ENCODE data around the gene C9orf152.
"Not testable (repeated sequence)": the region's sequence is repeated elsewhere in the genome, so short reads cannot be mapped to it uniquely, and the experiment has no call there.

C9orf152 gene

DNA sequence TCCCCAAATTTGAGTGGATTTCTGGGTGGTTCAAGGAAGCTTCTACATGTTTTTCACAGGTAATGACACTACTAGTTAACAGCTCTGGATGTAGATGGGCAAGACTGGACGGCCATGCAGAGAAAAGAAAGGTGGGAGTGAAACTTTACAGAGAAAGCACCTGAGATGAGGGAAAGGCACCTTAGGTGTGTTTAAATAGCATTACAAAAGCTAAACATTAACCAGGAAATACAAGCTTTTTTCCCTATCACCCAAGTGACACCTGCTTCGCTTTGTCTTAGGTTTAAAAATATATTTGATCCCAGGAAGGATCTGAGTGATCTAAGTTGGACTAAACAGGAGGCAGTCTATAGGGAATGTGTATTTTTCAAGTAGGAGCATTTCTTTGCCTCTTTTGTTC, 8.3 kb downstream of the C9orf152 start:
- no peak for TF ChIP-seq ZNF274 (IDR thresholded peaks at IDR 0.05; ENCODE audit: low read depth, low read length)
- no peak overlapping the region for H3K4me3 ChIP-seq (ENCODE audit: low read length)

DNA sequence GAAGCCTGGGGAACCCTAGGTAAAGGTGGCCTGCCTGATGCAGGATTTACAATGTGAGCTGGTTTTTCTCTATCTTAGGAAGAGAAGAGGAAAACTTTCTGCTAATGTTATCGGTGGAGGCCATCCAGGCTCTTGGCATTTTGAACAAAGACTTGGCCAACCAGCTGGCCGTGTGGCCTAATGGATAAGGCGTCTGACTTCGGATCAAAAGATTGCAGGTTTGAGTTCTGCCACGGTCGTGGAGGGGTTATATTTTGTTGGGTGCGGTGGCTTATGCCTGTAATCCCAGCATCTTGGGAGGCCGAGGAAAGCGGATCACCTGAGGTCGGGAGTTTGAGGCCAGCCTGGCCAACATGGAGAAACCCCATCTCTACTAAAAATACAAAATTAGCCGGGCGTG, 9.6 kb downstream of the C9orf152 start:
- H3K4me3 ChIP-seq (ENCODE audit: low read length): no peak overlapping the region
- TF ChIP-seq ZNF274 (IDR thresholded peaks at IDR 0.05; ENCODE audit: low read depth, low read length): no peak

GRCh38 chr9:110197330-110198187, 10.4 kb downstream of the C9orf152 start:
- H3K4me3 ChIP-seq (ENCODE audit: low read length): no peak overlapping the region
- TF ChIP-seq ZNF274 (IDR thresholded peaks at IDR 0.05; ENCODE audit: low read depth, low read length): no peak

DNA sequence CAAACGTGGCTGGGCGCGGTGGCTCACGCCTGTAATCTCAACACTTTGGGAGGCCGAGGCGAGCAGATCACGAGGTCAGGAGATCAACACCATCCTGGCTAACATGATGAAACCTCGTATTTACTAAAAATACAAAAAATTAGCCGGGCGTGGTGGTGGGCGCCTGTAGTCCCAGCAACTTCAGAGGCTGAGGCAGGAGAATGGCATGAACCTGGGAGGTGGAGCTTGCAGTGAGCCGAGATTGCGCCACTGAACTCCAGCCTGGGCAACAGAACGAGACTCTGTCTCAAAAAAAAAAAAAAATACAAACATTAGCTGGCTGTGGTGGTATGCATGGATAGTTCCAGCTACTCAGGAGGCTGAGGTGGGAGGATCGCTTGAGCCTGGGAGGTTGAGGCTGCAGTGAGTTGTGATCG, 11.9 kb downstream of the C9orf152 start:
- not testable (repeated sequence) for H3K4me3 ChIP-seq (ENCODE audit: low read length)

DNA sequence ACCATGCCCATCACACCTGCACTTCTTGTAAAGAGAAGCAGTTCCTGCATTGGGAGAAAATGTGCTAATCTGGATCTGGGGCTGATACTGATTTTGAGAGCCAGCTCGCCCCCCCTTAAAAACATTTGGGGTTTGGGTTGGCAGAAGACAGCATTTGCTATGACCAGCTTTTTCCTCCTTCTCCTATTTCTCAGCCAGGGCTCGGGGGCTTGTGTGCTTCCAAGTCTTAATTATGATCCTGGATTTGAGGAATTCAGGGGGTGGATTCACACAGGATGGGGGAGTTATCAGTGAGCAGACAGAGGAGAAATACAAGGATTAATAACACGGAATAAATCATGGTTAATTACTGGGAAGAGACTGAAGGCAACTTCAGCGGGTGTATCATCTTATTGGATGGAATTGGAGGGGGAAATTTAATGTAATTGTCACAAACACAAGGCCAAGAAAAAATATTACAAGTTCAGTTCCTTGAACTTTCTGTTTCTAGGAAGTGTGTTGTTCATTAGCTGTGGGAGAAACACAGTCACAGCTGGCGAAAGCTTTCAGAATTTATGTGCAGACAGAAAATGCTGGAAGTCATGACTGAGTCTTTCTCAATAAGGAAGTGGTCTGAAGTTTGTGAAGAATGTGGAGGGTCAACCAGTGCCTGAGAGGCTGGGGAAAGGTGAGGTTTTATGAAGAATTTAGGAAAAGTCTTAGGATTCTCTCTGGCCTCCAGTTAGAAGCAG, 15.3 kb downstream of the C9orf152 start:
- no peak for TF ChIP-seq ZNF274 (IDR thresholded peaks at IDR 0.05; ENCODE audit: low read depth, low read length)
- no peak overlapping the region for H3K4me3 ChIP-seq (ENCODE audit: low read length)

DNA sequence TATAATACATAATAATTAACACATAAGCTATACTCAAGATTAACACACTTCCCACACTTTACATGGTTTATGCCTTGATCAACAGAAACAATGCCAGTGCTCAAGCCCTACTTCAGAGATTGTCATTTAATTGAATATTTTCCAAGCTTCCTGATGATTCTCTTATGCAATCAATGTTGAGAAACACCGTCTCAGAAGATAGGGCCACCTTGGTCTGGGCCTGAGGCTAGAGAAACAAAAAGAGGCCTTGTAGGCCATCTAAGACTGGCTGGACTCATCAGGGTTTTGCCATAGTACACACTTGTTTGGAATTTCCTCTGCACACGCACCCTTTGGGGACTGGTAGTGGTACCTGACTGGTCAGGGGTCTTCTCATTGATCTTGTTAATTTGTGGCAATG, 16.3 kb downstream of the C9orf152 start:
- TF ChIP-seq ZNF274 (IDR thresholded peaks at IDR 0.05; ENCODE audit: low read depth, low read length): no peak
- no peak overlapping the region for H3K4me3 ChIP-seq (ENCODE audit: low read length)

DNA sequence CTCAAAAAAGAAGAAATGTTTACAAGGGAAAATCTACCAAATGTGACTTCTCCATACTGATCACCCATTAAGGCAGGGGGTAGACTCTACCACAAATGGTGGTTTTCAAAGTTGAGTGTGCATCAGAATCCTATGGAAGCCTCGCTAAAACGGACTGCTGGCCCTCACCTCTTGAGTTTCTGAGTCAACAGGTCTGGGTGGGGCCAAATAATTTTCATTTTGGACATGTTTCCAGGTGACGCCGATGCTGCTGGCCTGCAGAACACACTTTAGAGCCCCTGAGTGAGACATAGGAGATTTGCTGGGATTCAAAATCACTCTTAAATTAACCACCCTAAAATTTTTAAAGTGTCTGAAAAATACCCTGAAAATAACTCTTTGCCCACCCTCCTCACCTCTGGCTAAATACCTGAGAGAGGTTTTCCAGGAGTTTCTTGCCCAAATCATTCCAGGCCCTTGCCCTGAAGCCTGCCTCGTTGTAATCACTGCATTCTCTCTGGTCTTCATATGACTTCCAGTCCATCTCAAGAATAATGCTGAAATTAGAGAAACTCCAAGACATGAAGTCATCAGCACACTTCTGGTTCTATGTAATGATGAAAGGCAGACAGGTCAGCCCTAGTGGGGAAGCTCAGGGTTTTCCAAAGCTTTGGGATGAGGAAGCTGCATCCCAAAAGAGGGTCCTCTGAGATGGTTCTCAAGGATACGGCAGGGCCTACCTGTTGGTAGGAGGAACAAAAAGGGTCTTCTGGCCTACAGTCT, 18.2 kb downstream of the C9orf152 start:
- no peak overlapping the region for H3K4me3 ChIP-seq (ENCODE audit: low read length)
- no peak for TF ChIP-seq ZNF274 (IDR thresholded peaks at IDR 0.05; ENCODE audit: low read depth, low read length)

- H3K4me3 ChIP-seq (ENCODE audit: low read length): no peak overlapping the region
- no peak for TF ChIP-seq ZNF274 (IDR thresholded peaks at IDR 0.05; ENCODE audit: low read depth, low read length)
These were observed 19.0 kb downstream of the C9orf152 start for GRCh38 chr9:110188991-110189390.

DNA sequence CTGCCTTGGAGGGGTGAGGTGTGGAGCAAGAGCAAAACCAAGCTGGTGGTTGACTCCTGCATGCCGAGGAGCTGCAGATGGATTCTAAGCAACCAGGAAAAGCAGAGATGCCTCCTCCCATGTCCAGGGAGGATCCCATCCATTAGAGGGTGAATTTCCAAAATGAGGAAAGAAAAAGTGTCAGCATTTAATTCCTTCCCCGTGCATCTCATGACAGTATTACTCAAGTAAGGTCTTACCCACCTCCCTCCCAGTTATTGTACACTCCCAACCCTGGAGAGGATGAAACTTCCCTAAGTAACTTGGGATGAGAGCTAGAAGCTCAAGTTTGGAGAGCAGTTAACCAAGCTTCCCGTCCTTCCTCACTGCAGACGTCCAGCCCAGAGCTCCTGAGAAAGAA, 19.9 kb downstream of the C9orf152 start:
- no peak overlapping the region for H3K4me3 ChIP-seq (ENCODE audit: low read length)
- TF ChIP-seq ZNF274 (IDR thresholded peaks at IDR 0.05; ENCODE audit: low read depth, low read length): no peak

DNA sequence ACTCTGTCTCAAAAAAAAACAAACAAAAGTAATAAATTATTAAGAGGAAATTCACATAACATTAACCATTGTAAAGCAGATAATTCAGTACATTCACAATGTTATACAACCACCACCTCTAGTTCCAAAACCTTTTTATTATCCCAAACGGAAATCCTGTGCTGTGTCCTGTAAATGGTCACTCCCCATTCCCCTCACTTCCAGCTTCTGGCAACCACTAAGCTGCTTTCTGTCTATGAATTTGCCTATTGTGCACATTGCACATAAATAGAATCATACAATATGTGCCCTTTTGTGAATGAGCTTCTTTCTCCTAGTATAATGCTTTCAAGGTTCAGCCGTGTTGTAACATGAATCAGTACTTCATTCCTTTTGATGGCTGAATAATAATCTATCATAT, 20.8 kb downstream of the C9orf152 start:
- TF ChIP-seq ZNF274 (IDR thresholded peaks at IDR 0.05; ENCODE audit: low read depth, low read length): no peak
- no peak overlapping the region for H3K4me3 ChIP-seq (ENCODE audit: low read length)

DNA sequence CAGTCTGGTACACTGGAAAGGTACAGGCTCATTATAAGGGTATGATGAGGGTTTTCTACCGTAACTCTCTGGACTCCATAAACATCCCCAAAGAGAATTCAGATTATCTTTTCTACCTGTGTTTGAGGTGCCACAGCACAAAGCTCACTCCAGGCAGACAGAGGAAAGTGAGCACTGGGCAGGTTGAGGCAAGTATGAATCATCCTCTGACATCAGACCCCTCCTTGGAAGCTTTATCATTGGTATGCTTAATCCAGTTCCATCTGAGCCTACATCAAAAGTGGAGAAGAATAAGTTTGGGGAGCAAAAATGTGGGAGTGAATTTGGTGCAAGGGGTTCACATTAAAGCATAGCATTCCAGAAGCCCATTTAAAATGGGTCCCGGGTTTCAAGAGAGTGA, 21.7 kb downstream of the C9orf152 start:
- H3K4me3 ChIP-seq (ENCODE audit: low read length): no peak overlapping the region
- no peak for TF ChIP-seq ZNF274 (IDR thresholded peaks at IDR 0.05; ENCODE audit: low read depth, low read length)

DNA sequence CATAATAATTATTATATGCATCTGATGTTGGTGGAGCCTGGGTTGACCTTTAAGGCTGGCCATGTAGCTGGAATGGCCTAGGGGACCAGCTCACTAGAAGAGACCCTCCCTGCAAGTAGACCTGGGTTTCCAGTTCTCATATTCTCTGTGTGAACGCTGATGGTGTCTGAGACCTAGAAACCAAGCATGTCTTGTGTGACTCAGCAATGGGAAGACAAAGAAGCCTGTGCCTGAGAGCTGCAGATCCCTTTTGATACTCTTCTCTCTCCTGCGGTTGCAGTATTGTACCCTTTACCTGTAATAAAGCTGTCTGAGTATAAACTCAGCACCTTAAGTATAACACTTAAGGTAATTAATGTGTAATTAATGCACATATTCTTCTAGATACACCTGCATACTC, 22.2 kb downstream of the C9orf152 start:
- no peak overlapping the region for H3K4me3 ChIP-seq (ENCODE audit: low read length)
- no peak for TF ChIP-seq ZNF274 (IDR thresholded peaks at IDR 0.05; ENCODE audit: low read depth, low read length)

DNA sequence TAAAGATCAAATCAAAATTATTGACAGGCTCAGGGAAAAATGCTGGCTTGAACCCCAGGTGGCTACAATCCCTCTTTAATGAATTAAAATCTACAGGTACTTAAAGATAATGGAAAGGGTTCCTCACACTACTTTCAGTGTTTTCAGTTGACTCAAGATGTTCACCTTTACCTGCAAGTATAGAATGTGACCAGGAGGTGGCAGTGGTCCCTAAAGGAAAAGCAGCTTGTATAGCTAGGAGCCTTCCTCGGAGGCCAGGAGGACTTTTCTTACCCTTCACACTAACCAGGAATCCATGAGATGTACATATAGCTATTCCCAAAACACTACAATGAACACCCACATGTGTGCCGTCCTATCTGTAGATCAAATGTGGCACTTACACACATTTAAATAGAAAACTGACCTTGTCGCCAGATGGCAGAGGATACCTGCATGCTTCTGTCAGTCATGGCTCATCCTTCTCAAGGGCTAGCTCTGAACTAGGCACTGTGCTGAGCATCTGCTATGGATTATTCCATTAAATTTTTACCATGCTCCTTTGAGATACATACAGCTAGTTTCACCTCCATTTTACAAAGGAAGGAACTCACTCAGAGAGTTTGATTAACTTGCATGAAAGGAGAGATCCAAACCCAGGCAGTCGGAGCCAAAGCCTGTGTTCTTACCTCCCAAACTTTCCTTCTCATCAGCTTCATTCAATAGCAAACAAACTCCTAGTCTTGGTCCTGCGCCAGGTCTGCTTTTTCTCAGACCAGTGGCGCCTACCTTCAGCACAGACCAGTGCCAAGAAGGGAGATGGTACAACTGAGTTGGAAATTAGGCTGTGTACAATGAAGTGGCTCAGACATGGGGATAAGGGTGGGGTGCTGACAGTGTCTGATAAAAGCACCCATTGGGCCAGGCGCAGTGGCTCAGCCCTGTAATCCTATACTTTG, 24.5 kb downstream of the C9orf152 start:
- no peak overlapping the region for H3K4me3 ChIP-seq (ENCODE audit: low read length)
- TF ChIP-seq ZNF274 (IDR thresholded peaks at IDR 0.05; ENCODE audit: low read depth, low read length): no peak

Data from GM08714 (cell line).